Prostate gland (tissue), 2 donors: ENCODE measurements around the gene LACRT.

Experiments
- CTCF ChIP-seq, 4 experiments: fragments of 200-600 bp in 2 of 4; fragments of 450-650 bp in 2 of 4; sonication (generic) in 2 of 4; IDR thresholded peaks; 1 replicate in 3 of 4; 2 replicates in 1 of 4; pipeline ENCODE4 v1.5.1; 2016 to 2019; ENCODE audit warnings: antibody characterized with exemption in 4 of 4, mild to moderate bottlenecking in 2 of 4, moderate library complexity in 2 of 4
- POLR2AphosphoS5 ChIP-seq: sonication (generic); formaldehyde crosslinking; IDR thresholded peaks from one replicate; pipeline ENCODE4 v1.6.1; 2017; ENCODE audit warnings: antibody characterized with exemption

- TF ChIP-seq CTCF (IDR thresholded peaks at IDR 0.05) (no peak), POLR2AphosphoS5 (no peak)
These were observed 43.6 kb downstream of the LACRT start for GRCh38 chr12:54590978-54591591.
